SK-N-SH treated with all-trans-retinoic acid at 6 μM for 48 hours (cell line): Measurements from ENCODE around the gene SLC35E3.

Experiments
- ARNTL ChIP-seq: fragments of 450-650 bp; formaldehyde crosslinking; IDR thresholded peaks from 2 replicates; pipeline ENCODE4 v1.5.0; 2020; ENCODE audit warnings: low read depth, mild to moderate bottlenecking, moderate library complexity, borderline replicate concordance
- OSR1 ChIP-seq: fragments of 250-450 bp; sonication (Bioruptor Pico); IDR thresholded peaks from 2 replicates; pipeline ENCODE4 v1.8.0; 2022; ENCODE audit warnings: moderate library complexity, mild to moderate bottlenecking, inconsistent platforms
- PATZ1 ChIP-seq: fragments of 250-450 bp; sonication (Bioruptor Pico); IDR thresholded peaks from 2 replicates; pipeline ENCODE4 v1.8.0; 2020; ENCODE audit warnings: mild to moderate bottlenecking, moderate library complexity, borderline replicate concordance

GRCh38 chr12:68727776-68728175 lies 18.2 kb upstream of the SLC35E3 start:
- TF ChIP-seq PATZ1 (CRISPR knock-in tag) (no peak), ARNTL (CRISPR knock-in tag) (no peak), OSR1 (CRISPR knock-in tag) (no peak)
